ENCODE results near the gene TSPAN2.

DNA sequence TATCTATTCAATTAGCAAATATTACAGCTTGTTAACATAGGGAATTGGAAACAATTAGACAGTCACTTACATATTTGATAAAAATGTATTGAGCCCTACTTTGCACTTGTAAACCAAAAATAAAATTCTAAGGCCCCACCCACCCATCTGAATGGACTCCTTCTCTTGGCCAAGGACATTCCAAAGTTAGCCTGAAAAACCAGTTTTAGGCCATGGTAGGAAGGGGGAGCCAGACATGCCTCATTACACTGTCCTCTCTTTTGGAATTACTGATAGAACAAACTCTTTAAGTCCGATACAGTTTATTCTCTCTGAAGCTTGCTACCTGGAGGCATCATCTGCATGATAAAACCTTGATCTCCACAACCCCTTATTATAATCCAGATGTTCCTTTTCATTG lies 28.0 kb upstream of the TSPAN2 start:
- TF ChIP-seq, protein P1, sequence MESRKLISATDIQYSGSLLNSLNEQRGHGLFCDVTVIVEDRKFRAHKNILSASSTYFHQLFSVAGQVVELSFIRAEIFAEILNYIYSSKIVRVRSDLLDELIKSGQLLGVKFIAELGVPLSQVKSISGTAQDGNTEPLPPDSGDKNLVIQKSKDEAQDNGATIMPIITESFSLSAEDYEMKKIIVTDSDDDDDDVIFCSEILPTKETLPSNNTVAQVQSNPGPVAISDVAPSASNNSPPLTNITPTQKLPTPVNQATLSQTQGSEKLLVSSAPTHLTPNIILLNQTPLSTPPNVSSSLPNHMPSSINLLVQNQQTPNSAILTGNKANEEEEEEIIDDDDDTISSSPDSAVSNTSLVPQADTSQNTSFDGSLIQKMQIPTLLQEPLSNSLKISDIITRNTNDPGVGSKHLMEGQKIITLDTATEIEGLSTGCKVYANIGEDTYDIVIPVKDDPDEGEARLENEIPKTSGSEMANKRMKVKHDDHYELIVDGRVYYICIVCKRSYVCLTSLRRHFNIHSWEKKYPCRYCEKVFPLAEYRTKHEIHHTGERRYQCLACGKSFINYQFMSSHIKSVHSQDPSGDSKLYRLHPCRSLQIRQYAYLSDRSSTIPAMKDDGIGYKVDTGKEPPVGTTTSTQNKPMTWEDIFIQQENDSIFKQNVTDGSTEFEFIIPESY (IDR thresholded peaks at IDR 0.05; ENCODE audit: borderline replicate concordance, low read depth), result no peak
- TF ChIP-seq, protein P2, sequence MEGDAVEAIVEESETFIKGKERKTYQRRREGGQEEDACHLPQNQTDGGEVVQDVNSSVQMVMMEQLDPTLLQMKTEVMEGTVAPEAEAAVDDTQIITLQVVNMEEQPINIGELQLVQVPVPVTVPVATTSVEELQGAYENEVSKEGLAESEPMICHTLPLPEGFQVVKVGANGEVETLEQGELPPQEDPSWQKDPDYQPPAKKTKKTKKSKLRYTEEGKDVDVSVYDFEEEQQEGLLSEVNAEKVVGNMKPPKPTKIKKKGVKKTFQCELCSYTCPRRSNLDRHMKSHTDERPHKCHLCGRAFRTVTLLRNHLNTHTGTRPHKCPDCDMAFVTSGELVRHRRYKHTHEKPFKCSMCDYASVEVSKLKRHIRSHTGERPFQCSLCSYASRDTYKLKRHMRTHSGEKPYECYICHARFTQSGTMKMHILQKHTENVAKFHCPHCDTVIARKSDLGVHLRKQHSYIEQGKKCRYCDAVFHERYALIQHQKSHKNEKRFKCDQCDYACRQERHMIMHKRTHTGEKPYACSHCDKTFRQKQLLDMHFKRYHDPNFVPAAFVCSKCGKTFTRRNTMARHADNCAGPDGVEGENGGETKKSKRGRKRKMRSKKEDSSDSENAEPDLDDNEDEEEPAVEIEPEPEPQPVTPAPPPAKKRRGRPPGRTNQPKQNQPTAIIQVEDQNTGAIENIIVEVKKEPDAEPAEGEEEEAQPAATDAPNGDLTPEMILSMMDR (IDR thresholded peaks at IDR 0.05), result no peak
- TF ChIP-seq GABPA (IDR thresholded peaks at IDR 0.05; ENCODE audit: low read depth) (no peak), MXI1 (IDR thresholded peaks at IDR 0.05; ENCODE audit: low read depth, low read length) (no peak), TAF1 (IDR thresholded peaks at IDR 0.05; ENCODE audit: borderline replicate concordance, low read depth, low read length) (no peak), CHD2 (IDR thresholded peaks at IDR 0.05; ENCODE audit: low read length, partially characterized antibody) (no peak), ELF1 (IDR thresholded peaks at IDR 0.05) (no peak), MAX (IDR thresholded peaks at IDR 0.05; ENCODE audit: low read depth) (no peak)
